ENCODE results near the gene FPR1.

The FPR1 gene

GRCh38 chr19:51709575-51709974 lies 42.1 kb downstream of the FPR1 start:
- no peak overlapping the region for H3K4me3 ChIP-seq (ENCODE audit: low read depth, low read length)
- DNase-seq (ENCODE audit: low read depth) = no peak
- no peak for TF ChIP-seq CTCF (IDR thresholded peaks at IDR 0.05; ENCODE audit: control insufficient read depth, extremely low read depth, insufficient read depth)

- TF ChIP-seq CTCF (IDR thresholded peaks at IDR 0.05; ENCODE audit: control insufficient read depth, extremely low read depth, insufficient read depth) = no peak
Measured at GRCh38 chr19:51708811-51709210, 42.9 kb downstream of the FPR1 start.

GRCh38 chr19:51706885-51707284 lies 44.8 kb downstream of the FPR1 start:
- TF ChIP-seq CTCF (IDR thresholded peaks at IDR 0.05; ENCODE audit: control insufficient read depth, extremely low read depth, insufficient read depth) = no peak
- DNase-seq (ENCODE audit: low read depth) = no peak

More at GRCh38 chr19:51708811-51709210, 42.9 kb downstream of the FPR1 start:
- no peak for DNase-seq (ENCODE audit: low read depth)
- H3K4me3 ChIP-seq (ENCODE audit: low read depth, low read length) = no peak overlapping the region

GRCh38 chr19:51706296-51706695 lies 45.4 kb downstream of the FPR1 start:
- no peak for TF ChIP-seq CTCF (IDR thresholded peaks at IDR 0.05; ENCODE audit: control insufficient read depth, extremely low read depth, insufficient read depth)
- DNase-seq (ENCODE audit: low read depth) = no peak
- no peak overlapping the region for H3K4me3 ChIP-seq (ENCODE audit: low read depth, low read length)

More at GRCh38 chr19:51706885-51707284, 44.8 kb downstream of the FPR1 start:
- H3K4me3 ChIP-seq (ENCODE audit: low read depth, low read length) = no peak overlapping the region

GRCh38 chr19:51704626-51705025 lies 47.1 kb downstream of the FPR1 start:
- no peak for DNase-seq (ENCODE audit: low read depth)
- H3K4me3 ChIP-seq (ENCODE audit: low read depth, low read length) = peak overlapping the region; percentile 95
- no peak for TF ChIP-seq CTCF (IDR thresholded peaks at IDR 0.05; ENCODE audit: control insufficient read depth, extremely low read depth, insufficient read depth)

GRCh38 chr19:51703575-51704515 lies 47.8 kb downstream of the FPR1 start:
- TF ChIP-seq CTCF (IDR thresholded peaks at IDR 0.05; ENCODE audit: control insufficient read depth, extremely low read depth, insufficient read depth) = peak; percentile 48
- DNase-seq (ENCODE audit: low read depth) = peak; percentile 75

More at GRCh38 chr19:51703575-51704515, 47.8 kb downstream of the FPR1 start:
- peak overlapping the region; percentile 95 for H3K4me3 ChIP-seq (ENCODE audit: low read depth, low read length)
